Endothelial cell of umbilical vein (primary cell): Measurements from ENCODE around the gene PCDHA13. TPM values are rescaled to one million over a fixed set of nuclear protein-coding genes. Genes with fewer than 3 reads are reported as not detected.

Source experiments
- BruUV-seq: library from RNA; stranded (reverse); fragments of 400-500 nt; replicated peaks from 2 replicates; lab custom pipeline; 2021; lab: Mats Ljungman, UMichigan
- CTCF ChIA-PET: fragments of 300-600, 350-600 bp; sonication (Branson Sonifier 250); formaldehyde crosslinking; loops from one replicate; lab custom pipeline; 2021; ENCODE audit warnings: antibody characterized with exemption, inconsistent platforms; lab: Charles Lee
- POLR2A ChIA-PET: fragments of 300-600, 350-600 bp; sonication (Branson Sonifier 250); formaldehyde crosslinking; loops from one replicate; lab custom pipeline; 2021; ENCODE audit warnings: antibody characterized with exemption, inconsistent platforms; lab: Charles Lee
- DNase-seq: peaks from one replicate; pipeline ENCODE4 v3.0.0-alpha.2; 2011; ENCODE audit warnings: low read depth, low spot score
- FAIRE-seq: peaks from 2 replicates; lab custom pipeline; 2011; peaks lifted over from hg19 to GRCh38; lab: Jason Lieb, UNC
- H2AFZ ChIP-seq: 2 replicates; pipeline ENCODE4 v1.6.0; 2012; ENCODE audit warnings: low read depth, low read length, control low read depth, inconsistent platforms
- H3K27ac ChIP-seq: 2 replicates; pipeline ENCODE4 v1.5.1; 2011; ENCODE audit warnings: low read depth, mild to moderate bottlenecking, control low read depth, low read length, moderate library complexity; ENCODE audit not compliant: insufficient read depth
- H3K27me3 ChIP-seq, 2 experiments: 2 replicates each; pipeline versions ENCODE4 v1.6.0 to v1.6.1; 2011; ENCODE audit warnings: low read length in 2 of 2, mixed read lengths in 1 of 2; ENCODE audit not compliant: control insufficient read depth in 2 of 2, insufficient read depth in 2 of 2
- H3K36me3 ChIP-seq, 2 experiments: 2 replicates in 1 of 2; 3 replicates in 1 of 2; pipeline ENCODE4 v1.5.1; 2011; ENCODE audit warnings: low read length in 2 of 2, mild to moderate bottlenecking in 1 of 2, moderate library complexity in 1 of 2; ENCODE audit not compliant: control insufficient read depth in 2 of 2, insufficient read depth in 2 of 2; ENCODE audit errors: extremely low read depth in 1 of 2
- H3K4me1 ChIP-seq: 3 replicates; pipeline ENCODE4 v1.5.1; 2011; ENCODE audit warnings: mild to moderate bottlenecking, low read length; ENCODE audit not compliant: control insufficient read depth, insufficient read depth; ENCODE audit errors: extremely low read depth
- H3K4me2 ChIP-seq: 2 replicates; pipeline ENCODE4 v1.6.1; 2011; ENCODE audit warnings: low read length, control low read depth, mixed read lengths; ENCODE audit not compliant: insufficient read depth
- H3K4me3 ChIP-seq, 3 experiments: fragments of 200-600 bp in 1 of 3; sonication (generic), shearing (Covaris generic) in 1 of 3; replicated peaks in 1 of 3; 2 replicates each; pipeline ENCODE4 v1.5.1; 2011 to 2016; ENCODE audit warnings: control low read depth in 3 of 3, low read length in 3 of 3, mild to moderate bottlenecking in 2 of 3, inconsistent platforms in 1 of 3, low read depth in 1 of 3, moderate library complexity in 1 of 3; ENCODE audit not compliant: insufficient read depth in 1 of 3
- H3K79me2 ChIP-seq: 2 replicates; pipeline ENCODE4 v1.6.0; 2012; ENCODE audit warnings: low read length, inconsistent platforms; ENCODE audit not compliant: control insufficient read depth, insufficient read depth
- H3K9ac ChIP-seq: replicated peaks from 2 replicates; pipeline ENCODE3; 2011; ENCODE audit warnings: low read length, control low read depth; ENCODE audit not compliant: insufficient read depth; ENCODE audit errors: extremely low read depth
- H3K9me1 ChIP-seq: replicated peaks from 3 replicates; pipeline ENCODE4 v1.6.0; 2011; ENCODE audit warnings: mild to moderate bottlenecking, low read length; ENCODE audit not compliant: control insufficient read depth, insufficient read depth; ENCODE audit errors: extremely low read depth
- H3K9me3 ChIP-seq: replicated peaks from 2 replicates; pipeline ENCODE4 v1.5.1; 2012; ENCODE audit warnings: low read length, inconsistent platforms; ENCODE audit not compliant: control insufficient read depth, insufficient read depth
- H4K20me1 ChIP-seq: replicated peaks from 2 replicates; pipeline ENCODE3; 2011; ENCODE audit warnings: mild to moderate bottlenecking, low read length; ENCODE audit not compliant: control insufficient read depth, insufficient read depth; ENCODE audit errors: extremely low read depth
- CTCF ChIP-seq, 2 donors: IDR thresholded peaks; 1 replicate in 1 of 2; 2 replicates in 1 of 2; pipeline ENCODE4 v1.5.1; 2011; ENCODE audit warnings: low read length in 2 of 2, mild to moderate bottlenecking in 2 of 2, moderate library complexity in 2 of 2, control low read depth in 1 of 2, inconsistent platforms in 1 of 2, low read depth in 1 of 2; ENCODE audit not compliant: insufficient read depth in 1 of 2; ENCODE audit errors: extremely low read depth in 1 of 2
- EZH2 ChIP-seq: IDR thresholded peaks from 2 replicates; pipeline ENCODE4 v1.6.1; 2012; ENCODE audit warnings: borderline replicate concordance, low read depth, mild to moderate bottlenecking, moderate library complexity, low read length, inconsistent platforms; ENCODE audit not compliant: severe bottlenecking
- FOS ChIP-seq: IDR thresholded peaks from 2 replicates; pipeline ENCODE4 v1.6.1; 2011; ENCODE audit warnings: mild to moderate bottlenecking, low read length, moderate library complexity, borderline replicate concordance; ENCODE audit not compliant: insufficient read depth
- GATA2 ChIP-seq: IDR thresholded peaks from 2 replicates; pipeline ENCODE4 v1.7.0; 2011; ENCODE audit warnings: low read depth, mild to moderate bottlenecking, moderate library complexity, mixed read lengths, low read length; ENCODE audit not compliant: insufficient read length, insufficient read depth
- JUN ChIP-seq: IDR thresholded peaks from 2 replicates; pipeline ENCODE4 v1.6.1; 2011; ENCODE audit warnings: borderline replicate concordance, low read depth; ENCODE audit not compliant: insufficient read length, insufficient read depth
- MYC ChIP-seq: IDR thresholded peaks from one replicate; pipeline ENCODE4 v1.6.1; 2011; ENCODE audit warnings: mild to moderate bottlenecking, low read depth, low read length
- POLR2A ChIP-seq: IDR thresholded peaks from 2 replicates; pipeline ENCODE4 v1.6.1; 2012; ENCODE audit warnings: low read depth, mild to moderate bottlenecking, control low read depth, low read length
- POLR2AphosphoS5 ChIP-seq: IDR thresholded peaks from 2 replicates; pipeline ENCODE4 v1.6.1; 2012; ENCODE audit warnings: low read depth, mild to moderate bottlenecking, control low read depth, low read length, moderate library complexity; ENCODE audit not compliant: insufficient read depth
- dilution Hi-C: fragments of 300-500 bp; cut with MboI; formaldehyde crosslinking; loops from one replicate; pipeline ENCODE4 v1.15.0; 2019; ENCODE audit warnings: low sequenced_read_pairs; ENCODE audit not compliant: extremely low pct_ligation_motif_present
- intact Hi-C: fragments of 100-400 bp; cut with micrococcal nuclease; formaldehyde crosslinking; loops from one replicate; pipeline ENCODE4 v1.10.0; 2022
- polyA plus RNA-seq, 4 experiments: library from polyadenylated mRNA; depleted of rRNA in 3 of 4; stranded (reverse) in 3 of 4; unstranded in 1 of 4; fragments of >200 nt; gene quantifications; 2 replicates each; pipeline versions ENCODE4 v1.2.1 to v1.2.3, GENCODE V29; 2011 to 2012; ENCODE audit warnings: missing spikeins in 1 of 4
- total RNA-seq: library from RNA; stranded (reverse); gene quantifications from 2 replicates; pipeline ENCODE4 v1.2.3, GENCODE V29; 2021
- TF ChIP-seq, protein P1 (sequence below): IDR thresholded peaks from 2 replicates; pipeline ENCODE4 v1.6.1; 2011; ENCODE audit not compliant: insufficient read depth, insufficient read length

The PCDHA13 gene
- total and polyA plus RNA-seq, 2 donors (not counting 3 experiments of a cell fraction or from before 2014, with no cell fraction given): not detected

- intact Hi-C loops (no loop called here), dilution Hi-C loops (no loop called here)
- Histone ChIP-seq H3K9me1 (no peaks in the 10 kb centered on the region), H3K4me3 (no peak overlapping the region), H3K9ac (no peak overlapping the region), H2AFZ (no peak overlapping the region), H4K20me1 (no peaks in the 10 kb centered on the region), H3K27ac (no peak overlapping the region), H3K79me2 (no peaks in the 10 kb centered on the region), H3K27me3 (no peaks in the 10 kb centered on the region), H3K9me3 (no peaks in the 10 kb centered on the region), H3K4me1 (no peaks in the 10 kb centered on the region), H3K4me2 (no peak overlapping the region), H3K36me3 (no peaks in the 10 kb centered on the region)
- DNase-seq: no peak
- ChIA-PET CTCF (interaction anchor here (1.7 kb wide), 1 partner anchor 12 kb away, joined by 5 read pairs; no protein-coding TSS in a partner anchor), POLR2A (no interaction called here)
- no TSS peak for BruUV-seq
- TF ChIP-seq, protein P1, sequence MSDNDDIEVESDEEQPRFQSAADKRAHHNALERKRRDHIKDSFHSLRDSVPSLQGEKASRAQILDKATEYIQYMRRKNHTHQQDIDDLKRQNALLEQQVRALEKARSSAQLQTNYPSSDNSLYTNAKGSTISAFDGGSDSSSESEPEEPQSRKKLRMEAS: no peak
- no peak for TF ChIP-seq POLR2A
- FAIRE-seq: no peak
These were observed 24.5 kb upstream of the PCDHA13 start for GRCh38 chr5:140857177-140857986.

DNA sequence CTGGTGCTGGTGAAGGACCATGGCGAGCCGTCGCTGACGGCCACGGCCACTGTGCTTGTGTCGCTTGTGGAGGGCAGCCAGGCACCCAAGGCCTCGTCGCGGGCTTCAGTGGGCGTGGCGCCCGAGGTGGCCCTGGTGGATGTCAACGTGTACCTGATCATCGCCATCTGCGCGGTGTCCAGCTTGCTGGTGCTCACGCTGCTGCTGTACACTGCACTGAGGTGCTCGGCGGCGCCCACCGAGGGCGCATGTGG is 24.0 kb upstream of the PCDHA13 start:
- Histone ChIP-seq H3K9me1 (no peaks in the 10 kb centered on the region), H3K9me3 (no peaks in the 10 kb centered on the region), H3K36me3 (no peaks in the 10 kb centered on the region), H3K9ac (no peak overlapping the region), H4K20me1 (no peaks in the 10 kb centered on the region), H3K79me2 (no peaks in the 10 kb centered on the region), H3K27me3 (no peaks in the 10 kb centered on the region), H3K4me2 (no peak overlapping the region), H3K4me3 (no peak overlapping the region), H3K4me1 (no peaks in the 10 kb centered on the region), H2AFZ (no peak overlapping the region), H3K27ac (no peak overlapping the region)
- dilution Hi-C loops: no loop called here
- no peak for DNase-seq
- TF ChIP-seq, protein P1: no peak
- no peak for TF ChIP-seq GATA2
- TF ChIP-seq CTCF (IDR thresholded peaks at IDR 0.05; ENCODE audit: extremely low read depth in 1 of 2, insufficient read depth in 1 of 2, low read depth in 1 of 2, low read length in 2 of 2): no peak
- no peak for TF ChIP-seq FOS
- no peak for TF ChIP-seq JUN
- TF ChIP-seq POLR2AphosphoS5: no peak
- no peak for TF ChIP-seq EZH2
- TF ChIP-seq POLR2A: no peak
- TF ChIP-seq MYC: no peak
- FAIRE-seq: no peak
- POLR2A ChIA-PET: no interaction called here
- CTCF ChIA-PET: no interaction called here
- BruUV-seq: no TSS peak
- intact Hi-C loops: no loop called here
